Nephron progenitor cell (in vitro differentiated cells): ENCODE results near the gene RAB11B.
A peak's percentile ranks its signal among the peaks of the same experiment; 100 is the strongest.

Source experiments
- DNase-seq: peaks from one replicate; pipeline ENCODE4 v3.0.0; 2021
- H3K27ac Mint-ChIP-seq: 2 replicates; pipeline ENCODE4 v1.8.0; 2021; ENCODE audit warnings: mild to moderate bottlenecking, moderate library complexity, mixed read lengths
- H3K27me3 Mint-ChIP-seq: 2 replicates; pipeline ENCODE4 v1.8.0; 2021; ENCODE audit warnings: mild to moderate bottlenecking, low read depth, mixed read lengths; ENCODE audit not compliant: poor library complexity
- H3K36me3 Mint-ChIP-seq: 2 replicates; pipeline ENCODE4 v1.8.0; 2021; ENCODE audit warnings: low read depth, mixed read lengths
- H3K4me1 Mint-ChIP-seq: 2 replicates; pipeline ENCODE4 v1.8.0; 2021; ENCODE audit warnings: mixed read lengths
- H3K4me3 Mint-ChIP-seq: 2 replicates; pipeline ENCODE4 v1.8.0; 2021; ENCODE audit warnings: mild to moderate bottlenecking, moderate library complexity, mixed read lengths
- H3K9me3 Mint-ChIP-seq: 2 replicates; pipeline ENCODE4 v1.8.0; 2021; ENCODE audit warnings: mild to moderate bottlenecking, moderate library complexity, mixed read lengths
- TF ChIP-seq, protein P1 (sequence below): fragments of 200-600 bp; sonication (generic); IDR thresholded peaks from 2 replicates; pipeline ENCODE4 v1.5.0; 2021; ENCODE audit warnings: antibody characterized with exemption

The RAB11B gene

DNA sequence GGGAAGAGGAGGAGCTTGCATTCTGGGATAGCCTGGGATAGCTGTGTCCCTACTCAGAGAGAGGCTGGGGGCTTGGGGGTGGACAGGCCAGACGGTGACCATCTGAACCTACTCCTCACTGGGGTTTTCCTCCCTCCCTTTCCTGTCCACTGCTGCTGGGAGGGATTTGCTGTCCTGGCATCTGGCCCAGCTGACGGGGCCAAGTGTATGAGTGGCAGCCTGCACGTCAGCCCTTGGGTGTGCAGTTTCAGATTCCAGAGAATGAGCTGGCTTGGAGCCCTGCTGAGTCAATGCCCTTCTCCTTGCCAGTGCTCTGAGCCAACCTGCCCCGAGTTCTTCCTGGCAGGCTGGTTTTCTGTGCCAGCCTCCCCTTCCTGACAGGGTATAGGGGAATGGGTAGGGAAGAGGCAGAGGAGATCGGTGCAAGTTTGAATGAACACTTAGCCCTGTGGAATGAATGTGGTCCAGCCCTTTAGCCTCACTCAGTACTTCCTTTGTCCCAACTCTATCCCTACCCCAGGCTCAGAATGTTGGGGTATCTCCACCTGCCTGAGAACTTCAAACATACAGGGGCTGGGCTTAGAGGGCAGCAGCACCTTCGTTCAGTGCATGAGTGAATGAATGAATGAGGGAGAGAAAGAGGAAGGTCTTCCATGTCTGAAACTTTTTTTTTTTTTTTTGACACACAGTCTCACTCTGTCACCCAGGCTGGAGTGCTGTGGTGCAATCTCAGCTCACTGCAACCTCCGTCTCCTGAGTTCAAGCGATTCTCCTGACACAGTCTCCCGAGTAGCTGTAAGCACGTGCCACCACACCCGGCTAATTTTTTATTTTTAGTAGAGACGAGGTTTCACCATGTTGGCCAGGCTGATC, 28.0 kb upstream of the RAB11B start:
- H3K4me1 Mint-ChIP-seq = peaks cover 30% of the 10 kb centered on the region
- H3K36me3 Mint-ChIP-seq = peaks cover 5% of the 10 kb centered on the region
- H3K27ac Mint-ChIP-seq = no peak overlapping the region
- DNase-seq = no peak
- peaks cover 45% of the 10 kb centered on the region for H3K27me3 Mint-ChIP-seq
- H3K9me3 Mint-ChIP-seq = peaks cover 4% of the 10 kb centered on the region
- TF ChIP-seq, protein P1, sequence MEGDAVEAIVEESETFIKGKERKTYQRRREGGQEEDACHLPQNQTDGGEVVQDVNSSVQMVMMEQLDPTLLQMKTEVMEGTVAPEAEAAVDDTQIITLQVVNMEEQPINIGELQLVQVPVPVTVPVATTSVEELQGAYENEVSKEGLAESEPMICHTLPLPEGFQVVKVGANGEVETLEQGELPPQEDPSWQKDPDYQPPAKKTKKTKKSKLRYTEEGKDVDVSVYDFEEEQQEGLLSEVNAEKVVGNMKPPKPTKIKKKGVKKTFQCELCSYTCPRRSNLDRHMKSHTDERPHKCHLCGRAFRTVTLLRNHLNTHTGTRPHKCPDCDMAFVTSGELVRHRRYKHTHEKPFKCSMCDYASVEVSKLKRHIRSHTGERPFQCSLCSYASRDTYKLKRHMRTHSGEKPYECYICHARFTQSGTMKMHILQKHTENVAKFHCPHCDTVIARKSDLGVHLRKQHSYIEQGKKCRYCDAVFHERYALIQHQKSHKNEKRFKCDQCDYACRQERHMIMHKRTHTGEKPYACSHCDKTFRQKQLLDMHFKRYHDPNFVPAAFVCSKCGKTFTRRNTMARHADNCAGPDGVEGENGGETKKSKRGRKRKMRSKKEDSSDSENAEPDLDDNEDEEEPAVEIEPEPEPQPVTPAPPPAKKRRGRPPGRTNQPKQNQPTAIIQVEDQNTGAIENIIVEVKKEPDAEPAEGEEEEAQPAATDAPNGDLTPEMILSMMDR = no peak
- peak overlapping the region; percentile 5 for H3K4me3 Mint-ChIP-seq

DNA sequence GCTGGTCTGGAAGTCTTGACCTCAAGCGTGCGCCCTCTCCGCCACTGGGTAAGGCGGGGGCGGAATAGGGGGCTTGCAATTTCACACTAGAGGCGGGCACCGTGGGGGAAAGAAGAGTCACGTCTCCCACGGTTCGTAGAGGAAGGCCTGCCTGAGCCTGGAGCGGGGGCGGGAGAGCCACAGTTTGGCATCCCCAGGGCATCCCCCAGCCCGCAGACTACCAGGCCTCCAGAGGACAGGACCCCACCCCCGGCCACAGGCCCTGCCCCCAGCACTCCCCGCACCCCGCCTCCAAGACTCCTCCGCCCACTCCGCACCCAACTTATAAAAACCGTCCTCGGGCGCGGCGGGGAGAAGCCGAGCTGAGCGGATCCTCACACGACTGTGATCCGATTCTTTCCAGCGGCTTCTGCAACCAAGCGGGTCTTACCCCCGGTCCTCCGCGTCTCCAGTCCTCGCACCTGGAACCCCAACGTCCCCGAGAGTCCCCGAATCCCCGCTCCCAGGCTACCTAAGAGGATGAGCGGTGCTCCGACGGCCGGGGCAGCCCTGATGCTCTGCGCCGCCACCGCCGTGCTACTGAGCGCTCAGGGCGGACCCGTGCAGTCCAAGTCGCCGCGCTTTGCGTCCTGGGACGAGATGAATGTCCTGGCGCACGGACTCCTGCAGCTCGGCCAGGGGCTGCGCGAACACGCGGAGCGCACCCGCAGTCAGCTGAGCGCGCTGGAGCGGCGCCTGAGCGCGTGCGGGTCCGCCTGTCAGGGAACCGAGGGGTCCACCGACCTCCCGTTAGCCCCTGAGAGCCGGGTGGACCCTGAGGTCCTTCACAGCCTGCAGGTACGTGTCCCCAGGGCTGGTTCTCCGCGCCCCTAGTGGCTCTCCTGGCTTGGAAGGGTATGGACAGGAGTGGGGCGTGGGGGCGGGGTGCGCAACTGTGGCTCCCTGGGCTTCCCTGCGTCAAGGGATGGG, 26.1 kb upstream of the RAB11B start, which contains the start of gene ANGPTL4:
Gene ANGPTL4 (plus strand): TSS at position 353 of the 969 bp plus-strand sequence. CDS start 167 bp downstream, at position 520.
- Mint-ChIP-seq H3K4me1 (peaks cover 43% of the 10 kb centered on the region), H3K27me3 (peaks cover 49% of the 10 kb centered on the region), H3K27ac (no peak within 1 kb of the TSS), H3K4me3 (peak within 1 kb of the TSS; percentile 83), H3K36me3 (peaks cover 15% of the 10 kb centered on the region), H3K9me3 (peaks cover 4% of the 10 kb centered on the region)
- peak; percentile 74 for DNase-seq
- TF ChIP-seq, protein P1 = no peak

DNA sequence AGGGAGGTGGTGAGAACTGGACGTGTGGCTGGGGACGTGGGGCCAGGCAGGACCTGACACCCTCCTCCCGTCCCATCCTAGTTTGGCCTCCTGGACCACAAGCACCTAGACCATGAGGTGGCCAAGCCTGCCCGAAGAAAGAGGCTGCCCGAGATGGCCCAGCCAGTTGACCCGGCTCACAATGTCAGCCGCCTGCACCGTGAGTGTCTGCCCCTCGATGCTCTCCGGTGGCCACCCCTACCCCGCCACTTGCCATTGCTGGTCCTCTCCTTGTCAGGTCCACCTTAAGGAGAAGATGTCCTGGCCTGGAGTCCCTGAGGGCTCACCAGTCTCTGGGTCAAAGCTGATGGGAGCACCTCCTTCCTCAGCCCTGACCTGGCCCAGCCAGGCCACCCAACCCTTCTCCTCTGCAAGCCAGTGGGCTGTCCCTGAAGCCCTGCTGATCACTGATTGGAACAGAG, 24.0 kb upstream of the RAB11B start:
- Mint-ChIP-seq H3K4me1 (peaks cover 49% of the 10 kb centered on the region), H3K4me3 (peak overlapping the region; percentile 49), H3K9me3 (peaks cover 4% of the 10 kb centered on the region), H3K27ac (no peak overlapping the region), H3K36me3 (peaks cover 15% of the 10 kb centered on the region), H3K27me3 (peaks cover 46% of the 10 kb centered on the region)
- TF ChIP-seq, protein P1 = no peak
- no peak for DNase-seq

DNA sequence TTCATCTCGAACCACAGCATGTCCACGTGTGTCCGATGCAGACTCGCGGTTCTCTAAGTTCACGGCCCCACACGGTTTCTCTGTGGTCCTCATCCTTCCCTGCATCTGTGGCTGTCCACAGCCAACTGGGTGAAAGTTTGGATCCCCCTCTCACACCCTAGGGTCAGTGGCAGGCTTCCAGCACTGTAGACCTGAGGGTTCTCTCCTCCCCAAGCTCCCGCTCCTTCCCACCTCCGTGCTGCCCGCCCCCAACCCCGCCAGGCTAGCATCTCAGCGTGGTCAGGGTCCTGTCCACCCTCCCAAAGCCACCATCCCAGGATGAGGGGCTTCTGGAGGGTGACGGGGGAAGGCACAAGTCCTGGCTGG, 23.2 kb upstream of the RAB11B start:
- peaks cover 15% of the 10 kb centered on the region for H3K36me3 Mint-ChIP-seq

DNA sequence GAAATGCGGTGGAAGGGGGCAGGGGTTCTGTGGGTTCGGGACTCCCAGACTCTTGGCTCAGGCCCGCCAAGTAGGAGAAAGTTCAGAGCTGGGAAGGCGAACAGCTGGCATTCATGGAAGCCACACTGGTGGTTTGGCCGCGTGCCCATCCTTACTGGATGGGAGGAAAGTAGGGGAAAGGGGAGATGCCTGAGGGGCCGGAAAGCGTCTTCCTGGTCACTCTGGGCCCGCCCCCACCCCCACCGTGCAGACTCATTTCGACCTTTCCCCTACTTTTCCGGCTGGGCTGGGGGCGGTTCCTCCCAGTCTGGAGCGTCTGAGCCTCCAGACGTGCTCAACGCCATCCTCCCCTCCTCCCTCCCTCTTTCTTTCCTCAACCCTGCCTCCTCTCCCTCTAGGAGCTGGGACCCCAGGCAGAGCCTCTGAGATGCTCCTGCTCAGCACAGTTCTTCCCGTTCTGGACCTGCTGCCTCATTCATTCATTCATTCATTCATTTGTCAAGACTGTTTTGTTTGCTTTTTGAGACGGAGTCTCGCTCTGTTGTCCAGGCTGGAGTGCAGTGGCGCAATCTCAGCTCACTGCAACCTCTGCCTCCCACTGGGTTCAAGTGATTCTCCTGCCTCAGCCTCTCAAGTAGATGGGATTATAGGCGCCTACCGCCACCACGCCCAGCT, 22.7 kb upstream of the RAB11B start:
- peak; percentile 67 for DNase-seq
- Mint-ChIP-seq H3K27me3 (peaks cover 36% of the 10 kb centered on the region), H3K4me1 (peaks cover 49% of the 10 kb centered on the region), H3K4me3 (peak overlapping the region; percentile 60), H3K36me3 (peaks cover 15% of the 10 kb centered on the region), H3K27ac (no peak overlapping the region), H3K9me3 (peaks cover 4% of the 10 kb centered on the region)
- TF ChIP-seq, protein P1 = no peak

More for the DNA sequence above, 23.2 kb upstream of the RAB11B start:
- Mint-ChIP-seq H3K4me1 (peaks cover 49% of the 10 kb centered on the region), H3K27ac (no peak overlapping the region), H3K9me3 (peaks cover 4% of the 10 kb centered on the region), H3K27me3 (peaks cover 42% of the 10 kb centered on the region), H3K4me3 (no peak overlapping the region)
- TF ChIP-seq, protein P1 = no peak
- DNase-seq = no peak
